Spleen (tissue), 11 donors: ENCODE results near the gene FAM83F. TPM values are rescaled to one million over a fixed set of nuclear protein-coding genes. Genes with fewer than 3 reads are reported as not detected.

Experiments
- DNase-seq: peaks from one replicate; pipeline ENCODE4 v3.0.0-alpha.2; 2020
- H3K27ac ChIP-seq, 8 donors: fragments of 200-600 bp; sonication (generic) in 7 of 8; 1 replicate in 4 of 8; 2 replicates in 4 of 8; pipeline versions ENCODE4 v1.5.0 to v1.8.0; 2016 to 2021; ENCODE audit warnings: inconsistent platforms in 4 of 8, mild to moderate bottlenecking in 4 of 8, moderate library complexity in 1 of 8
- H3K27me3 ChIP-seq, 7 donors: fragments of 200-600 bp; sonication (generic) in 6 of 7; replicated peaks in 1 of 7; 1 replicate in 4 of 7; 2 replicates in 3 of 7; pipeline versions ENCODE4 v1.5.0 to v1.8.0; 2016 to 2021; ENCODE audit warnings: inconsistent platforms in 3 of 7, mild to moderate bottlenecking in 1 of 7
- H3K36me3 ChIP-seq, 6 donors: fragments of 200-600 bp; sonication (generic) in 5 of 6; 1 replicate in 4 of 6; 2 replicates in 2 of 6; pipeline versions ENCODE4 v1.5.0 to v1.8.0; 2016 to 2021; ENCODE audit warnings: inconsistent platforms in 2 of 6
- H3K4me1 ChIP-seq, 6 donors: fragments of 200-600 bp; sonication (generic) in 5 of 6; 1 replicate in 3 of 6; 2 replicates in 3 of 6; pipeline versions ENCODE4 v1.5.0 to v1.8.0; 2016 to 2021; ENCODE audit warnings: inconsistent platforms in 3 of 6
- H3K4me3 ChIP-seq, 8 donors: fragments of 200-600 bp; sonication (generic) in 7 of 8; 1 replicate in 4 of 8; 2 replicates in 4 of 8; pipeline versions ENCODE4 v1.5.0 to v1.8.0; 2016 to 2021; ENCODE audit warnings: inconsistent platforms in 4 of 8, mild to moderate bottlenecking in 4 of 8, moderate library complexity in 2 of 8
- H3K9me3 ChIP-seq, 8 donors: fragments of 200-600 bp; sonication (generic) in 7 of 8; 1 replicate in 4 of 8; 2 replicates in 4 of 8; pipeline versions ENCODE4 v1.5.0 to v1.8.0; 2016 to 2021; ENCODE audit warnings: inconsistent platforms in 4 of 8
- CTCF ChIP-seq, 11 experiments: fragments of 200-600 bp in 7 of 11; fragments of 450-650 bp in 4 of 11; sonication (generic) in 4 of 11; IDR thresholded peaks in 8 of 11; conservative IDR thresholded peaks in 3 of 11; 1 replicate in 7 of 11; 2 replicates in 4 of 11; pipeline versions ENCODE4 v1.4.0 to v1.8.0; 2016 to 2021; ENCODE audit warnings: antibody characterized with exemption in 11 of 11, inconsistent platforms in 4 of 11, mild to moderate bottlenecking in 1 of 11
- POLR2A ChIP-seq, 3 donors: fragments of 450-650 bp; IDR thresholded peaks; one replicate each; pipeline ENCODE4 v1.5.1; 2017; ENCODE audit warnings: antibody characterized with exemption in 3 of 3, mild to moderate bottlenecking in 1 of 3
- POLR2AphosphoS5 ChIP-seq, 3 donors: sonication (generic); formaldehyde crosslinking; IDR thresholded peaks; one replicate each; pipeline ENCODE4 v1.5.1; 2017; ENCODE audit warnings: antibody characterized with exemption in 3 of 3
- WGBS, 5 donors: extraction: QIAGEN DNeasy Blood & Tissue Kit in 3 of 5; methylation state at CpG; one replicate each; pipeline versions ENCODE4 v1.1.5 to v1.1.7; 2013 to 2018; 5-methylcytosine and 5-hydroxymethylcytosine counted together
- intact Hi-C: fragments of 100-400 bp; cut with DNase I; formaldehyde crosslinking; loops from one replicate; pipeline ENCODE4 v1.15.0; 2023; ENCODE audit warnings: low total_unique reads
- polyA plus RNA-seq, 3 donors: library from polyadenylated mRNA; stranded (reverse); fragments of 200-250 nt; gene quantifications; one replicate each; pipeline ENCODE4 v1.2.1, GENCODE V29; 2013
- total RNA-seq, 7 donors: library from RNA; depleted of rRNA in 3 of 7; stranded (reverse); fragments of >200 nt in 3 of 7; fragmentation: NEBNext Ultra II Directional in 4 of 7; extraction: Animal tissue kit (Norgen Biotek cat#: 25700) in 4 of 7; gene quantifications; one replicate each; pipeline versions ENCODE4 v1.1.0 to v1.2.1, GENCODE V29; 2016 to 2021
- donor health status: healthy with polysubstance abuse.
- donor health status: DM: no; HTN: no; CAD: no; lungs with moderate emphysema.
- donor health status: DM: no; HTN: no; CAD: no.
- donor health status: Bipolar disorder and iron deficiency.
- donor health status: healthy.
- donor health status: DM: no; HTN: no; CAD: no.
- donor health status: DM: yes; HTN: yes; CAD: no.

The FAM83F gene
- total and polyA plus RNA-seq, 10 donors, result 0.02 to 0.28 (median 0.12) TPM; not detected in 2

GRCh38 chr22:40018051-40018450 is 23.3 kb downstream of the FAM83F start:
- WGBS, 5 donors, result 78 to 92% (median 80%) methylated on average over 6 of the region's 6 CpGs
- no peaks in the 10 kb centered on the region for H3K36me3 ChIP-seq
- TF ChIP-seq POLR2A (IDR thresholded peaks at IDR 0.05), result no peak
- no peak for TF ChIP-seq POLR2AphosphoS5 (IDR thresholded peaks at IDR 0.05)
- no peak for TF ChIP-seq CTCF (IDR thresholded peaks at IDR 0.05 in 8 of 11, conservative IDR thresholded peaks at IDR 0.05 in 3 of 11)
- no peaks in the 10 kb centered on the region for H3K27me3 ChIP-seq
- no peaks in the 10 kb centered on the region for H3K4me1 ChIP-seq
- intact Hi-C loops, result no loop called here
- H3K4me3 ChIP-seq, result no peak overlapping the region
- H3K9me3 ChIP-seq, result no peaks in the 10 kb centered on the region
- peak; percentile 32 for DNase-seq
- no peak overlapping the region for H3K27ac ChIP-seq

- intact Hi-C loops, result no loop called here
- Histone ChIP-seq H3K27me3 (peaks cover 0 to 6% (median 0%) of the 10 kb centered on the region in 7 donors), H3K4me3 (no peak overlapping the region), H3K27ac (no peak overlapping the region), H3K4me1 (no peaks in the 10 kb centered on the region), H3K36me3 (no peaks in the 10 kb centered on the region), H3K9me3 (no peaks in the 10 kb centered on the region)
- DNase-seq, result no peak
- TF ChIP-seq POLR2A (IDR thresholded peaks at IDR 0.05) (no peak), POLR2AphosphoS5 (IDR thresholded peaks at IDR 0.05) (no peak), CTCF (IDR thresholded peaks at IDR 0.05 in 8 of 11, conservative IDR thresholded peaks at IDR 0.05 in 3 of 11) (no peak)
- 80 to 95% (median 89%) methylated on average over 9 of the region's 9 CpGs for WGBS, 5 donors
Observed at GRCh38 chr22:40019100-40019499, 24.3 kb downstream of the FAM83F start.

- peaks cover 0 to 11% (median 8%) of the 10 kb centered on the region in 6 donors for H3K4me1 ChIP-seq
- H3K27ac ChIP-seq, result no peak overlapping the region
- no peaks in the 10 kb centered on the region for H3K36me3 ChIP-seq
- no peaks in the 10 kb centered on the region for H3K9me3 ChIP-seq
- TF ChIP-seq POLR2AphosphoS5 (IDR thresholded peaks at IDR 0.05), result no peak
- no peak for TF ChIP-seq POLR2A (IDR thresholded peaks at IDR 0.05)
- TF ChIP-seq CTCF (IDR thresholded peaks at IDR 0.05 in 8 of 11, conservative IDR thresholded peaks at IDR 0.05 in 3 of 11), result no peak
- no peak for DNase-seq
- 81 to 93% (median 89%) methylated on average over 4 to 7 of the region's 7 CpGs for WGBS, 5 donors
- no peak overlapping the region for H3K4me3 ChIP-seq
- intact Hi-C loops, result no loop called here
- H3K27me3 ChIP-seq, result peaks cover 0 to 6% (median 0%) of the 10 kb centered on the region in 7 donors
Observed at GRCh38 chr22:40020956-40021355, 26.2 kb downstream of the FAM83F start.

- Histone ChIP-seq H3K4me3 (no peak overlapping the region), H3K27ac (no peak overlapping the region), H3K36me3 (no peaks in the 10 kb centered on the region), H3K4me1 (peaks cover 0 to 11% (median 8%) of the 10 kb centered on the region in 6 donors), H3K9me3 (no peaks in the 10 kb centered on the region), H3K27me3 (peaks cover 0 to 6% (median 0%) of the 10 kb centered on the region in 7 donors)
- peak; percentile 47 for DNase-seq
- WGBS, 5 donors, result 92 to 98% (median 93%) methylated on average over 21 to 34 of the region's 34 CpGs
- intact Hi-C loops, result no loop called here
- TF ChIP-seq POLR2A (IDR thresholded peaks at IDR 0.05), result no peak
- TF ChIP-seq CTCF (IDR thresholded peaks at IDR 0.05 in 8 of 11, conservative IDR thresholded peaks at IDR 0.05 in 3 of 11), result no peak
- TF ChIP-seq POLR2AphosphoS5 (IDR thresholded peaks at IDR 0.05), result no peak
Observed at GRCh38 chr22:40021401-40022000, 26.7 kb downstream of the FAM83F start.
